ENCODE data around the gene MKRN1.

GRCh38 chr7:140446467-140446866 lies 32.8 kb downstream of the MKRN1 start:
- TF ChIP-seq GATA3 (IDR thresholded peaks at IDR 0.05; ENCODE audit: low read depth, low read length) (no peak), GATA2 (IDR thresholded peaks at IDR 0.05; ENCODE audit: low read depth, low read length) (no peak)
